SH-SY5Y (cell line): ENCODE results near the gene CACNA1H.

Experiments used
- GATA2 ChIP-seq: IDR thresholded peaks from 2 replicates; pipeline ENCODE4 v1.6.1; 2011; ENCODE audit warnings: mild to moderate bottlenecking, low read depth, low read length
- GATA3 ChIP-seq: IDR thresholded peaks from 2 replicates; pipeline ENCODE4 v1.6.1; 2011; ENCODE audit warnings: low read depth, mild to moderate bottlenecking, low read length, moderate library complexity

CACNA1H gene

DNA sequence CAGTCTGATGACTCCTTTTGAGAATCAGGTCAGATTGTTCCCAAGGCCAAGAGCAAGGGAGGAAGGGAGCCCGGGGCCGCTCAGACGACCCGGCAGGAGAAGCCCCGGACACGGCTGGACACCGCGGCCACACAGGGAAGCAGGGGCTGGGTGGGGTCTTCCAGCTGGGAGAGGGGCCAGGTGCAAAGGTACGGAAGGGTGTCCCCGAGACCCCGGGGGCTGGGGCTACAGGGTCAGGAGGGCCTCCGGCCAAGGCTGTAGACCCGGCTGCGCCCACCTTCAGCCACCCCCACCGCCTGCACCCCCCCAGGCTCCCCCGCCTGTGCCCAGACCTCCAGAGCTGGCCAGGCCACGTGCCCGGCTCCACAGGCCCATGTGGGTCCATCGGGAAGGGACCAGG lies 35.0 kb upstream of the CACNA1H start:
- TF ChIP-seq GATA3 (no peak), GATA2 (no peak)

DNA sequence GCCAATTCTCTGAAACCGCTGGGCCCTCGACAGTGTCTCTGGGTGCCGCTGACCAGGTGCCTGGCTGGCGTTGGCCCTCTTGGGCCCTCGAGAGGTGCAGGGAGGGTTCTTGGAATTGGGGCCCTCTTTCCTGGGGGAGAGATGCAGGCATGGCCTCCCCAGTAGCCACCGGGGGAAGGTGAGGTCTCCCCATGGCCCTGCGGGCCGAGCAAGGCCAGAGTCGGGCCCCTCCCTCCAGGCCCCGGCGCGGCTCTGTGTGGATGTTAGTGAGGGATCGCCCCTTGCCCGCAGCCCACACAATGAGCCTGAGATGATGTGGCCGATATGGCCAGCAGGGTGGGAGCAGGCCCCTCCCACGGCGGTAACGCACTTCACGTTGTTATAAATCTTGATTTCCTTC lies 33.8 kb upstream of the CACNA1H start:
- no peak for TF ChIP-seq GATA2
- no peak for TF ChIP-seq GATA3

DNA sequence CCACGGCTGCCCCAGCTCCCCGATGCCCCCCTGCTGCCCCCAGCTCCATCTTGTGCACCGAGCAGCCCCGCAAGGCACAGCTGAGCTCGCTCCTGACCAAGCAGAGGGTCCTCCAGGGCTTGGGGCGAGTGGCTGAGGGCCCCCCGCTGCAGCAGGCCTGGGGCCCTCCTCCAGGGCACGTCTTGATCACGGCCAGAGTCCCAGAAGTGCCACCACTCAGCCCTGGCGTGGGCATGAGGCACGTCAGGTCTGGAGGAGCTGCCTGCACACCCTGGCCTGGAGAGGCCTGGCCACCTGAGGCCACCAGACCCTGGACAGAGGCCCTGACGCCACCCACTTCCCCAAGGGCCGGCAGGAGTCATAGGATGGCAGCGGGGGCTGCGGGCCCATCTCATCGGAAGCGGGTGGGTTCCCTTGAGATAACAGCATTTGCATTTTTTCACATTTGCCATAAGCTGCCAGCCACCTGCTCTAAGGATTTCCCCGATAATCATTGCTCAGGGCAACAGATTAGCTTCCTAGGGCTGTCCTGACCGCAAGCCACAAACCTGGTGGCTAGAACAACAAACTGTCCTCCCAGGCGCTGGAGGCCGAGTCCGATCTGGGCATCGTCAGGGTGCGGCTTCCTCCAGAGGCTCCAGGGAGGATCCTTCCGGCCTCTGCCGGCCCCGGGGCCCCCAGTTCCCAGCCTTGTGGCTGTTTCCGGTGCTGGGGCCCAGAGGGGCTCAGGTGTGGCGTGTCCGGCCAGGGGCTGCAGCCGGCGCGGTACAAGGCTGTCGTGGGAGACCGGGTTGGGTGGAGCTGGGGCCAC lies 32.9 kb upstream of the CACNA1H start:
- TF ChIP-seq GATA2 (no peak), GATA3 (no peak)

DNA sequence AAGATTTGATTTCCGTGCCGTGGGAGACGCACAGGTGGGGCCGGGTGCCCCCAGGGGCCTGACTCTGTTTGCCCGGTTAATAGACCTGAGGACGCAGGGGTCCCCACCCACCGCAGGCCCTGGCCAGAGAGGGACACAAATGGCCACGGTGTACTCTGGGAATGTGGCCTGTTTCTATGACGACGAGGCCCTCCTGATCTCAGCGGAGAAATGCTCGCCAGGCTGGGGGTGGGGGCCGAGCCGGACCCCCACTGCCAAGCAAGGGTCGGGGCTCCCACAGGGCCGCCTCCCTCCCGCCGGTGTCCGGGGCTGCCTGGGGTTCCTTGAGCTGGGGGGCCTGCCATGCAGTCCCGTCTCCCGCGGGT lies 32.3 kb upstream of the CACNA1H start:
- no peak for TF ChIP-seq GATA2
- no peak for TF ChIP-seq GATA3

DNA sequence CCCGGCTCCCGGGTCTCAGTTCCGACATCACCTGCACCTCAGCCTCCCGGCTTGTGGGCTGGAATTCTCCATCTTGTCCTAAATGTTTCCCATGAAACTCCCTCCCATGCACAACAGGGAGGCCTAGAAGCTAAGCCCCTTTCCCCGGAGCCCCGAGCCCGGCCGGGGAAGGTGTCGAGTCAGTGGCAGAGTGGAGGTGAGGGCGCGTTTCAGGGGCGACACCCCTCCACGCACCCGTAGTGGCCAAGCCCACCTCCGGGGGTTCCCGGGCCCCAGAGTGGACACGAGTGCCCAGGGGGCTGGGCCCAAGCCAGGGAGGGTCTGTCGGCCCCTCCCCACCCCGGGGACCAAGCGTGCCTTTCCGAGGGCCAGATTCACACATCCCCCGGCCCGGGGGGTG lies 31.9 kb upstream of the CACNA1H start:
- no peak for TF ChIP-seq GATA3
- TF ChIP-seq GATA2 = no peak

DNA sequence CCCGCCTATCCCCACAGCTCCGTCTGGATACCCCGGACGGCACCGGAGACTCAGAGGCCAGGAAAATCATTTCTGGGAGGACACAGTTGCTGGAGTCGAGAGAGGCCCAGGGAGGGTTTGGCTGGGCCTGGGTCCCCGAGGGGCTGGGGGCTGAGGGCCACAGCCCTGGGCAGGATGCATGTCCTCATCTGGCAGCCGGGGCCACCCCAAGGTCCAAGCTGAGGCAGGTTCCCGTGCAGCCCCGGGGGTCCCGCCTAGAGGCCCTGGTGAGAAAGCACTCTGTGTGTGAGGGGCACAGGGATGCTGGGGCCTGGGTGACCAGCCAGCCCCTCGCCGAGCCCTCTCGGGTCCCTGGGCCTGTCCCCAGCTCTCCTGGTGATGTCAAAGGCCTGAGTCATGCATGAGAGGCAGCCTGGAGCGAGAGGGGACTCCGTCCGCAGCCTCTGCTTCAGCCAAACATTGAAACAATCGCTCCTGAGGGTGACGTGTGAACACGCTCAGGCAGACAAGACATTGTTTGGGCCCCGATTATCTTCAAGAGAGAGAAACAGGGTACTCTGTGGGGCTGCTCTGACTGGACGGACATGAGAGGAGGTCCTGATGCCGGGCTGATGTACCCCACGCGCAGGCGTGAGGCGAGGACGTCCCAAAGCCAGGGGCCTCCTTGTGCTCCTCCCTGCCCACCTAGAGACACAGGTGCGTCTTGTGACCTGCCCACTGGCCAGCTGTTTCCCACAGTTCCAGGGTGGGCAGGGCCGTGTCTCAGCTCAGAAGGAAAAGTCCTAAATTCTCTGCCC lies 31.1 kb upstream of the CACNA1H start:
- TF ChIP-seq GATA3 = no peak
- TF ChIP-seq GATA2 = no peak

DNA sequence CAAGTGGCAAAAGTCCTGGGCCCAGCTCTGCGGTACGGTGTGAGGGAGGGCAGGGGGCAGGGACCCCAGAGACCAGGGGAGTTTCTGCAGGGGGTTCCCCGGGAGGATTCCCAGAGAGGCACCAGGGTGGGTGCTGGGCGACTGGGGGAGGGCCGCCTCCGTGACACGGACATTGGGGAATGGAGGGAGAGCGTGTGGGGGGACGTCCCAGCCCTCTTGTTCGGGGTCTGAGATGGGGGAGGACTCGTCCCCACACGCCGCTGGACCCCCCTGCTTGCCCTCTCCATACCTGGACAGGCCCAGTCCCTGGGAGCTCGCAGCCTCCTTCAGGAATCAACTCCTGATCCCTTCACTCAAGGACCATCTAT lies 30.5 kb upstream of the CACNA1H start:
- TF ChIP-seq GATA3 (no peak), GATA2 (no peak)

DNA sequence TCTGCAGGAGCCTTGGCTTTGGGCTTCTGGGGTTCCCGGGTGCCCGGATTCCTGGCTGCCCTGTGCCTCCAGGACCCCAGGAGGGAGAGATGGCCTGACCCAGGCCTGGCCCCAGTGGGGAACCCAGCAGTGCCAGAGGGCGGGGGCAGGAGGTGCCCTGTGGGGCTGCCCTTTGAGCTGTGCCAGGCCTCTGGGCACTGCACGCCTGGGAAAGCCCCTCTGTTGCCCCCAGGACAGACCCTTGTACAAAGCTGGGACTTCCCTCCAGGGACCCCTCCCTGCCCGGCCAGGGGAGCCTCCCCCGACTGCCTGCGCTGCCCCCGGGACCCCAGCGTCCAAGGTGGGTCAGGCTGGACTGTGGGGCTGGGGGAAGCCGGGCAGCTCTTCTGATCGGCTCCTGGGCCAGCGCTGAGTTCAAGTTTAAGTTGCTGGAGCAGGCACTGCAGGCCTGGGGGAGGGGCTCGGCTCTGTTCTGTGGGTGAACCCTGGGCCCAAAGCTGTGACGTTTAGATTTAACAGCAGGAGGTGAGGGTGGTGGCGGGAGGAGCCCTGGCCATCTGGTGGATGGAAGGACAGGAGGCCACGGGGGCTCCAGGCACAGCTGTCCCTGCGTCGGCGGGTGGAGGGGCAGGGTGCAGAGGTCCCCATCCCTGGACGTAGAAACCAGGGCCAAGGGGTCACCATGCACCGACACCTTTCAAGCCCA lies 29.2 kb upstream of the CACNA1H start:
- TF ChIP-seq GATA3 = no peak

DNA sequence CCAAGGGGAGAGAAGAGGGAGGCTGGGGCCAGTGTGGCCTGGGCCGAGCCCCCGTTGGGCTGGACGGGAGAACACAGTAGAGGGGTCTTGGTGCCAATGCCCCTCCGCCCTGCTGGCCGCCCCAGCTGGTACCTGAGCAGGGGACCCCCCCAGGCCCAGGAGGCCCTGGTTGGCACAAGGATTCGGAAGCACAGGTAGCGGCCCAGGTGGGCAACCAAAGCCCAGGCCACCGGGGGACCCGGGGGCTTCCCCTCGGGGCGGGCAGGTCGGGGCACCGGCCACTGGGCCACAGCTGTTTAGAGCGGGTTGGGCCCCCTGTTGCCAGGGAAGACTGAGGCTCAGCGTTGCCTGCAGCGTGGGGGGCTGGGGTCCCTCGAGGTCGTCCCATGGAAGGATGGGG lies 28.6 kb upstream of the CACNA1H start:
- TF ChIP-seq GATA2 (no peak), GATA3 (no peak)

DNA sequence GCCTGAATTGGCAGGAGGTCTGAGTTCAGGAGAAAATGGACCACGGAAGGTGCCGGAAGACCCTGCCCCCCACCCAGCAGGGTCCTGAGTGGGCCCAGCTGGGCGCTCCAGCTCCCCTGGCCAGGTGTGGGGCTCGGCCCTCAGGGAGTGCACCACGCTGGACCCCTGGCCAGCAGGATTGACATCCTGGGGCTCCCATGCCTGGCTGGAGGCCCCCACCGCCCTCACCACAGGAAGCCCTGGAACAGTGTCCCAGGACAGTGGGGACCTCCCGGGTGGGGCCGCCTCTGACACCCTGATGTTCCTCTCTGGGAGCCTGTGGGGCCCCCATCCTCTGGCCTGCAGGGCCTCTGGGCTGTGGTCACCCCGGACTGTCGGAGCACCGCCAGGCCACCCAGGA lies 28.1 kb upstream of the CACNA1H start:
- TF ChIP-seq GATA2 (no peak), GATA3 (no peak)

DNA sequence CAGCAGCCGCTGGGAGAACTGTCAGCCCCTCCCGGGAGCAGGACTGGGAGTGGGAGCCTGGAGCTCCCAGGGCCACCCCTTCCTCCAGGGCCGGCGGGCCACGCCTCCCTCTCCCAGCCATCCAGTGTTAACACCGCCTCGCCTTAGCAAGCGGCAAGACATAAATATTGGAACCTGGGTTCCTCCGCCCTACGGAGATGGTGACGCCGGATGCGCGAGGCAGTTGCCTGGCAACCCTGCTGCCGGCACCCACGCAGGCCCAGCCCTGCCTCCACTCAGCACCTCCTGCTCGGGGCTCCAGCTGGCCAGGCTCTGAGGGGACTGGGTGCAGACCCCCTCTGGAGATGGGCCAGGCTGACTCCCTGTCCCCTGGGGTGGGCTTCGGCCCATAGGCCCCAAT lies 27.4 kb upstream of the CACNA1H start:
- TF ChIP-seq GATA3 (no peak), GATA2 (no peak)

DNA sequence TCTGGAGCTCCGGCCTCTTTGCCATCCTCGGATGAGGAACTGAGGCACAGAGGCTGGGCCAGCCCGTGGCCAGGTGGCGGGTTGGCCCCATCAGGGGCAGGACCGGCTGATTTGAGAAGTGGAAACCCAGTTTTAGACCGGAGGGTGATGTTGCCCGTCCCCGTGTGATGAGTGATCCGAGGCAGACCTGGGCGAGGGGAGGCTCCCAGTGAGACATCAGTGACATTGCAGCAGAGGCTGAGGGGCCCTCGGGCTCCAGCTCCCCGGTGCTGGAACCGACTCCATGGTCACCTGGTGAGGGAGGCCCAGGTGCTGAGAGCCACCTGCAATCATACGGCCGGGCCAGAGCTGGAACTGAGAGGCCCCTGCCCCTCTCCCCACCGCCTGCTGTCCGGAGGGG lies 26.9 kb upstream of the CACNA1H start:
- TF ChIP-seq GATA3 = no peak
- no peak for TF ChIP-seq GATA2

DNA sequence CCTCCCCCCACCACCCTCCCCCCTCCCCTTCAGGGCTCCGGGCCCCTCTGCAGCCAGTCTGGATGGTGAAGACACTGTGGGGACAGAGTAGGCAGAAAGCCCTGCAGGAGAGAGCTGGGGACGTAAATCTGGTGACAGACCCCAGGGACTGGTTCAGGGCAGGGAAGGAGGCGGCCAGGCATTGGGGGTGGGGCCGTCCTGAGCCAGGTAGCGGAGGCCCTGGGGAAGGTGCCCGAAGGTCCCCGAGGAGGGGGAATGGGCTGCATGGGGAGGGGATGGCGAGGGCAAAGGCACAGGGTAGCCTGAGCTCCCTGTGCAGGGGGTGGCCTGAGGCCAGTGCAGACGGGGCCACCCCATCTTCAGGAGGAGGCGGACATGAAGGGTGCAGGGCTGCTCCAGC lies 26.3 kb upstream of the CACNA1H start:
- TF ChIP-seq GATA3 = no peak
- no peak for TF ChIP-seq GATA2

DNA sequence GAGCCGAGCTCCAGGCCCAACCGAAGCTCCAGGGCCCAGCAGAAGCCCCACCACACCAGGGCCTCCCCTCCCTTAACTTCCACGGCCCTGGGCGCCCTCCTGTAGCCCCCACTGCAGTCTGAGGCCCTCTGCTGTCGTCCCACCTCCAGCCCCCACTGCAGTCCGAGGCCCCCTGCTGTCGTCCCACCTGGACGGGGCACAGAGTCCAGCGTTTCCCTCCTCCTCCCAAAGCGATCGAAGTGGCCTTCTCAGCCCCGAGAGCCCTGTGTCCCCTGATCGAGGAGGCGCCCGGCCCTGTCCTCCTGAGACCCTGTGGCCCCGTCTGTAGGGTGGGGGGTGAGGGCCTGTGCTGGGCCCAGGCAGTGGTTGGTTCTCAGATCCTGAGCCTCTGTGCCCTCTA lies 25.8 kb upstream of the CACNA1H start:
- TF ChIP-seq GATA3 (no peak), GATA2 (no peak)
